NCI-H1694 (cell line): ENCODE data around the gene DNAJC15.

Experiments used
- DNase-seq: peaks from one replicate; lab custom pipeline; 2025; lab: John Stamatoyannopoulos, UW

DNAJC15 gene

GRCh38 chr13:43127103-43127798 lies 103.9 kb downstream of the DNAJC15 start:
- peak; percentile 26 for DNase-seq

GRCh38 chr13:43127827-43128226 lies 104.4 kb downstream of the DNAJC15 start:
- DNase-seq, result no peak

DNA sequence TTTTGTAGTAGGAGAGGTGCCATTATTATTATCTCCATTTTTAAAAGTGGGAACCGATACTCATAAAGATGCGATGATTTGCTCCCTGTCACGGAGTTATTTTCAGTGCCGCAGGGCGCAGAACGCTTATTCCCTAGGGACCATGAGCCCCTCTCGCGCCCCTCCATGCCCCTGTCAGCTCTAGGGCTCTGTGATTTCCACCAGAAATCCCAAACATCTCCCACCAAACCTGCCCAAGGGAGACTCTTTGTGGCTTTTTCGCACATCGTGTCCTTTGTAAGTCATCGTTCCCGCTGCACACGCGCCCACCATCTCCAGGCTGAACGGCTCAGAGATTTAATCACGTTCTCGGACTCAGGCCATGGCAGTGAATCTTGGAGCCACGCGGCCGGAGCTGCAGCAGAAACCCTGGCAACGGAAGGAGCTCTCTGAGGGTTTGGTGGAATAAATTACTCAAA lies 105.1 kb downstream of the DNAJC15 start:
- no peak for DNase-seq

GRCh38 chr13:43129066-43129465 lies 105.7 kb downstream of the DNAJC15 start:
- DNase-seq, result no peak

DNA sequence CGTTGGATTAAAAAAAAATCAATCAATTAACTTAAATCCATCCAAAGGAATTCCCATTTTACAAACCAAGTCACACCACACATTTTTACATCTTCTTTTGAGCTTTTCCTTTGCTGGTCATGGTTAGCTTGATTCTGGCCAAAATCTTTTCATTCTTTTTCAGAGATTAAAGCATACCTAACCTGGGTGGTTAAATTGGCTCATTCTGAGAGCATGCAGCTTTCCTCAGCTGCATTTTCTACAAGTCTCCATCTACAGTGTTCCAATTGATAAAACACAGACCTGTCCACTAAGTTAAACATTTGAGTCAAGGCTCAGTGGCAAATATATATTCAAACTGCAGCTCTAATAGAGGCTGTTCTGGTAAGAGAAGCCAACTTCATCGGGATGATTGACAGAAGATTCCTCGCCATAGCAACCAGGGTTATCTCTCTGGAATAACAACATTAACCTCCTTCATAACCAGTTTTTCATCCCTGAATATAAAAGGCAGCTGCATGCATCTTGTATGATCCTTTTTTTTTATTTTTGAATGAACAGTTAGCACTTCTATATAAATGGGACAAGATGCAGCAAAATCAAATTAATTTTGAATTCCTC lies 106.2 kb downstream of the DNAJC15 start:
- no peak for DNase-seq

- peak; percentile 45 for DNase-seq
These were observed 108.9 kb downstream of the DNAJC15 start for GRCh38 chr13:43132257-43132656.

GRCh38 chr13:43132911-43133310 lies 109.5 kb downstream of the DNAJC15 start:
- DNase-seq, result no peak

GRCh38 chr13:43133792-43134191 lies 110.4 kb downstream of the DNAJC15 start:
- DNase-seq, result no peak

GRCh38 chr13:43134868-43135267 lies 111.5 kb downstream of the DNAJC15 start:
- no peak for DNase-seq

GRCh38 chr13:43135516-43135915 lies 112.1 kb downstream of the DNAJC15 start:
- DNase-seq, result no peak

- DNase-seq, result no peak
These were observed 113.7 kb downstream of the DNAJC15 start for GRCh38 chr13:43136920-43137575.

- DNase-seq, result no peak
These were observed 115.8 kb downstream of the DNAJC15 start for GRCh38 chr13:43139211-43139610.

- DNase-seq, result no peak
These were observed 116.5 kb downstream of the DNAJC15 start for GRCh38 chr13:43139921-43140320.

DNA sequence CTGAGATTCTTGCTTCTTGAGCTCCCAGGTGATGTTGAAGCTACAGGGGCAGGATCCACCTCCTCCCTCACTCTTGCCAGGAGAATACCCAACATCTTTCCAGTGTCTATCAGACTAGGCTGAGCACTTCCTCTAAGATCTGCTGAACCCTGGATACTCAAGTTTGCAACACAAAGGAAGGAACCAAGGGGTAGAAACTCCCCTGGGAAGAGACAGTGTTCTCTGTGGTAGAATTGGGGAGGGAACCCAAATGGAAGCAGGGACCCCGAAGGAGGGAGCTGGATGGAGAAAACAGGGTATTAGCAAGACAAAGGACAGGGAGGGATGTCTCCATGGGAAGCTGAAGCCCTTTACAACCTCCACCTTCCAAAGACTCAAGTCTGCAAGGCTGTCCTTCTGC lies 117.6 kb downstream of the DNAJC15 start:
- DNase-seq, result no peak

DNA sequence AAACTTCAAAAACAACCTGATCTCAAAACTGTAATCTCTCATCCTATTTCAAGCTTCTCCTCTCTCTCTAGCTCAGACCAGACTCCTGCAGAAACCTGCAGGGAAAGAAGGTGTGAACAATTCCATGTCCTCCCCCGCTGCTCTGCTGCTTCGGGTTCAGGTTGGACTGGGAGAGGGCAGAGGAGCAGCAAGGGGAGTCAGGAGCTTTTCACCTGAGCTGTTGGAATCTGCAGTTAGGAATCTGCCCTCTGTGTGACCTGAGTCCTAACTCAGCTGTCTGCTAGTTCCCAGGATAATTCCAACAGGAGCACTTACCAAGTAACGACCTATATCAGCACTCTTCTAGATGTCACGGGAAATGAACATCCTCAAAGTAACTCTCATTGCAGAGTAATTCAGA lies 118.3 kb downstream of the DNAJC15 start:
- no peak for DNase-seq

DNA sequence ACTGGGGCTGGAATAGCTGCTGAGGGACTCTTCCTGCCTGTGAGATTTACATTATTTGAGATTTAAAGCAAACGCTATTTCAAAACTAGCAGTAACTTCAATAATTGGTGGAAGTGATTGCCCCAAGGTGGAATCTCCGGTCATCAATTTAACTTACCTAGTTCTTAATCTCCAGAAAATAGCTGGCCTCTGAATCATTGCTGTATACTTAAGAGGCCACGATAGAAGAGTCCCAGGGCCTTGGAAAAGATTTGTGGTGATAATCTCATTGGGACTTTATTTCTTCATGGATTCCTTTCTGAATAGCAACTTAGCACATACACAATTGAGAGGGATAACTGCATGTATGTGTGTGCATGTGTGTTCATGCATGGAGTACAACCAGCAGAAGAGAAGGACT lies 120.2 kb downstream of the DNAJC15 start:
- no peak for DNase-seq

GRCh38 chr13:43145534-43146196 lies 122.3 kb downstream of the DNAJC15 start:
- no peak for DNase-seq

GRCh38 chr13:43146400-43146799 lies 123.0 kb downstream of the DNAJC15 start:
- no peak for DNase-seq

- DNase-seq, result no peak
These were observed 127.2 kb downstream of the DNAJC15 start for GRCh38 chr13:43150369-43151207.

DNA sequence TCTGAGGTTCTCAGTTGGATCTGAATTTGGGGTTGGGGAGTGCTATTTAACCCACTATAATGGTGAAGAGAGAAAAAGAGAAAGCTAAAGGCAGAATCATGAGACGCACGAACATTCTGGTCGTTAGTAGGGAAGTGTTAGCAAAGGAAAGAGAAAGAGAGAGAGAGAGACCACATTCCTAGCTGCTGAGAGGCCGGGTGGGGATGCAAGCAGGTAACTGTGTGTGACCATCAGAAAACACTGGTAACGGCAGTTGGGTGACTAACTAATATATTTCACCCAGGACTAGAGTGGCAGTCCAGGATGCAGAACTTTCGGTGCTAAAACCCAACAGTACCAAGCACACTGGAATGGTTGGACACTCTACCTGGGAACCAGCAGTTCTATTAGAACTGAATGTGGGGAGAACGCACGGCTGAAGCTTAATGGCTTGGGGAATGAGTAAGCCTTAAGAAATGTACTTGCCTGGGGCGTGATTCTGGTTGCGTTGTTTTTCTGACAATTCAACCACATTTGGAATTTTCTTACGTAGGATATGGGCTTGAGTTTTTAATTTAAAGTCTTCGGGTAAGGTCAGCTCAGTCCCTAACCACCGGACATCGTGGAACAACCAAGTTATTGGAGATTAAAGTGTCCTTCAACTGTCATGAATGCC lies 130.2 kb downstream of the DNAJC15 start:
- no peak for DNase-seq

DNA sequence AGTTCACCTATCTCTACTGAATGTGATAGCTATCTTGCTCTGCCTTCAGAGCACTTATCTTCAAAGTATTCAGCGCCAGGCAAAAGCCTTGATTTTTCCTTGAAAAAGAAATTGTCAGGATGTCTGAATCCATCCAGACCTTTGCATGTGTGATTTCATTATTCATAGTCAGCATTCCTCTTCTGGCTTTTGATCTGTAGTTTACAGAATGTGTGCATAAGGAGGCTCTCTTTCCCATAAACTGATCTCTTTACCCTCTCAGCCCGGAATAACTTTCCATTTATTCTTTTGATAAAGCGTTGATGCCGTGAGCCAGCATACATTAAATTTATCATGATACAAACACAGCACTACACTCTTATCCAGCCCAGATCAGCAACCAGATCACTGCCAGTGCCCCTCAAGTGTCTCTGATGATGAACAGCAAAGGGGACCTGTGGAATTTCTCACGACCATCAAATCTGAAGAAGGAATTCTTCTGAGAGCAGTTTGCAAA lies 130.8 kb downstream of the DNAJC15 start:
- no peak for DNase-seq
